Measurements from ENCODE around the gene TNFRSF1A. TPM values are rescaled to one million over a fixed set of nuclear protein-coding genes. Genes with fewer than 3 reads are reported as not detected.
A peak's percentile ranks its signal among the peaks of the same experiment; 100 is the strongest.

The TNFRSF1A gene
- total and polyA plus RNA-seq, 9 of the 15 experiments (the other 6 are each of a cell fraction or from before 2014, with no cell fraction given), result 0.76 to 43.5 (median 30.0) TPM

DNA sequence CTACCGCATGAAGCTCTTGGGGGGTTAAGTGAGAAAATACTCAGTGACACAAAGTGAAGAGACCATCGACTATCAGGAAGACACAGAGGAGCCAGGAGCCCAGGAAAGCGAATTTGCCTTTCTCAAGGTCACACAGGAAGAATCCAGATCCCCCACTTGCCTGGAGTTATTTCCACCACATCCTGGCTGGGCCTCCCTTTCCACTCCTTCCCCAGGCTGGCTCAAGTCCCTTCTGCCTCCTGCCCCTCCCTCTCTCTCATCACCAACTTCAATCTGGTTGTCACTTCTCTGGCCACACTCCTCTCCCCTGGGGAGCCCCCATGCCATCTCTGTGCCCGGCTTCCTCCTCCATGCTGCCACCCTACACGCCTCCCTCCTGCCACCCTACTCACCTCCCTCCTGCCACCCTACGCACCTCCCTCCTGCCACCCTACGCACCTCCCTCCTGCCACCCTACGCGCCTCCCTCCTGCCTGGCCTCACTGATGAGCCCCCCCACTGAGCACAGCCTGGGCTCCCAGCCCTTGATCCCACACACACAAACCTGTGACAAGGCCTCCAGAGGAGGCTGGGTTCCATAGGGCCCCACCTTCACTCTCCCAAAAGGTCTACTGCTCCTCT is 27.1 kb upstream of the TNFRSF1A start:
- Histone ChIP-seq H3K27me3 (ENCODE audit: control insufficient read depth in 2 of 2, insufficient read depth in 2 of 2, low read length in 2 of 2) (no peaks in the 10 kb centered on the region), H3K36me3 (ENCODE audit: control insufficient read depth, insufficient read depth, low read length) (no peaks in the 10 kb centered on the region), H3K4me2 (ENCODE audit: insufficient read depth, low read length) (no peak overlapping the region), H4K20me1 (replicated peaks; ENCODE audit: control insufficient read depth, insufficient read depth, low read length) (no peaks in the 10 kb centered on the region), H3K79me2 (ENCODE audit: control insufficient read depth, insufficient read depth, low read length) (no peaks in the 10 kb centered on the region), H3K27ac (ENCODE audit: extremely low read depth, low read depth, low read length) (peak overlapping the region; percentile 82), H3K4me1 (replicated peaks in 1 of 2; ENCODE audit: control insufficient read depth in 2 of 2, insufficient read depth in 2 of 2, low read length in 2 of 2) (peaks cover 27 to 38% of the 10 kb centered on the region in 2 experiments; a peak in 4 of 5 replicates), H2AFZ (ENCODE audit: low read depth, low read length) (peak overlapping the region; percentile 86), H3K4me3 (no peak overlapping the region), H3K9ac (ENCODE audit: insufficient read depth in 1 of 2, low read depth in 2 of 2, low read length in 2 of 2) (peak overlapping the region in 1 of 2 experiments; percentile 48; a peak in 1 of 4 replicates), H3K9me1 (ENCODE audit: control insufficient read depth, insufficient read depth, low read length) (peaks cover 4% of the 10 kb centered on the region), H3K9me3 (replicated peaks; ENCODE audit: control insufficient read depth, insufficient read depth, low read depth, low read length) (no peaks in the 10 kb centered on the region)
- ATAC-seq (no peak), FAIRE-seq (no peak), DNase-seq (ENCODE audit: extremely low read depth in 1 of 4, low spot score in 3 of 4) (no peak)
- WGBS (ENCODE audit: insufficient coverage, low coverage, missing lambda C conversion rate), result 75% methylated on average over 2 of the region's 9 CpGs
- CTCF ChIA-PET (ENCODE audit: low intra/inter-chr PET ratio), result no interaction called here
- POLR2A ChIA-PET, result interaction anchor here (0.6 to 1.6 kb wide), 2 partner anchors 12 to 25 kb away, joined by 3 to 6 read pairs; no protein-coding TSS in a partner anchor
- intact Hi-C loops (cut with micrococcal nuclease) (no loop called here), in situ Hi-C loops (cut with MboI) (no loop called here)
- BruUV-seq (replicated peaks), result no TSS peak
- TF ChIP-seq ZNF12 (CRISPR knock-in tag; IDR thresholded peaks at IDR 0.05) (no peak), ZBTB8A (IDR thresholded peaks at IDR 0.05; ENCODE audit: partially characterized antibody) (no peak), ZEB2 (IDR thresholded peaks at IDR 0.05) (no peak), SIX5 (IDR thresholded peaks at IDR 0.05; ENCODE audit: borderline replicate concordance in 1 of 2, insufficient read depth in 1 of 2, low read depth in 1 of 2, low read length in 2 of 2) (no peak), SRSF3 (IDR thresholded peaks at IDR 0.05; ENCODE audit: insufficient read depth, low read length) (no peak), TFAP4 (CRISPR knock-in tag; IDR thresholded peaks at IDR 0.05; ENCODE audit: borderline replicate concordance) (no peak), MGA (IDR thresholded peaks at IDR 0.05) (no peak), SMAD2 (IDR thresholded peaks at IDR 0.05; ENCODE audit: low read depth, low read length) (no peak), ZNF263 (CRISPR knock-in tag; IDR thresholded peaks at IDR 0.05; ENCODE audit: borderline replicate concordance) (no peak), GATAD2B (IDR thresholded peaks at IDR 0.05; ENCODE audit: borderline replicate concordance) (no peak)

Data from K562 (cell line).